GM12892 (cell line): ENCODE measurements around the gene ATP9A.
"Not testable (repeated sequence)": the region's sequence is repeated elsewhere in the genome, so short reads cannot be mapped to it uniquely, and the experiment has no call there.

Experiments
- DNase-seq: peaks from one replicate; pipeline ENCODE4 v3.0.0; 2011; ENCODE audit not compliant: insufficient read length
- FAIRE-seq: peaks from 2 replicates; lab custom pipeline; 2011; peaks lifted over from hg19 to GRCh38; lab: Jason Lieb, UNC
- POLR2A ChIP-seq: IDR thresholded peaks from 2 replicates; pipeline ENCODE4 v1.6.1; 2011; ENCODE audit warnings: low read depth, low read length, control low read depth
- POLR2AphosphoS5 ChIP-seq: IDR thresholded peaks from 2 replicates; pipeline ENCODE4 v1.6.1; 2011; ENCODE audit warnings: low read depth, low read length, control low read depth
- TAF1 ChIP-seq: IDR thresholded peaks from 2 replicates; pipeline ENCODE4 v1.6.1; 2011; ENCODE audit warnings: low read depth, mild to moderate bottlenecking, control low read depth, low read length, borderline replicate concordance

ATP9A gene

GRCh38 chr20:51687630-51688029 lies 80.6 kb downstream of the ATP9A start:
- TF ChIP-seq TAF1 (no peak), POLR2A (no peak), POLR2AphosphoS5 (no peak)
- DNase-seq (no peak), FAIRE-seq (no peak)

- no peak for DNase-seq
- TF ChIP-seq TAF1 (no peak), POLR2A (no peak), POLR2AphosphoS5 (no peak)
- no peak for FAIRE-seq
Observed at GRCh38 chr20:51687108-51687507, 81.1 kb downstream of the ATP9A start.

DNA sequence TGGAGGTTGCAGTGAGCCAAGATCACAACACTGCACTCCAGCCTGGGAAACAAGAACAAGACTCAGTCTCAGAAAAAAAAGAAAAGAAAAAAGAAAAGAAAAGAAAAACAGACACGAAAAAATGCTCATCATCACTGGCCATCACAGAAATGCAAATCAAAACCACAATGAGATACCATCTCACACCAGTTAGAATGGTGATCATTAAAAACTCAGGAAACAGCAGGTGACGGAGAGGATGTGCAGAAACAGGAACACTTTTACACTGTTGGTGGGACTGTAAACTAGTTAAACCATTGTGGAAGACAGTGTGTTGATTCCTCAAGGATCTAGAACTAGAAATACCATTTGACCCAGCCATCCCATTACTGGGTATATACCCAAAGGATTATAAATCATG lies 82.7 kb downstream of the ATP9A start:
- not testable (repeated sequence) for DNase-seq, FAIRE-seq

- DNase-seq (no peak), FAIRE-seq (no peak)
- no peak for TF ChIP-seq TAF1
- no peak for TF ChIP-seq POLR2A
- no peak for TF ChIP-seq POLR2AphosphoS5
Observed at GRCh38 chr20:51680067-51680749, 88.0 kb downstream of the ATP9A start.

- TF ChIP-seq TAF1 (no peak), POLR2AphosphoS5 (no peak), POLR2A (no peak)
Observed at GRCh38 chr20:51679254-51679921, 88.8 kb downstream of the ATP9A start.

DNA sequence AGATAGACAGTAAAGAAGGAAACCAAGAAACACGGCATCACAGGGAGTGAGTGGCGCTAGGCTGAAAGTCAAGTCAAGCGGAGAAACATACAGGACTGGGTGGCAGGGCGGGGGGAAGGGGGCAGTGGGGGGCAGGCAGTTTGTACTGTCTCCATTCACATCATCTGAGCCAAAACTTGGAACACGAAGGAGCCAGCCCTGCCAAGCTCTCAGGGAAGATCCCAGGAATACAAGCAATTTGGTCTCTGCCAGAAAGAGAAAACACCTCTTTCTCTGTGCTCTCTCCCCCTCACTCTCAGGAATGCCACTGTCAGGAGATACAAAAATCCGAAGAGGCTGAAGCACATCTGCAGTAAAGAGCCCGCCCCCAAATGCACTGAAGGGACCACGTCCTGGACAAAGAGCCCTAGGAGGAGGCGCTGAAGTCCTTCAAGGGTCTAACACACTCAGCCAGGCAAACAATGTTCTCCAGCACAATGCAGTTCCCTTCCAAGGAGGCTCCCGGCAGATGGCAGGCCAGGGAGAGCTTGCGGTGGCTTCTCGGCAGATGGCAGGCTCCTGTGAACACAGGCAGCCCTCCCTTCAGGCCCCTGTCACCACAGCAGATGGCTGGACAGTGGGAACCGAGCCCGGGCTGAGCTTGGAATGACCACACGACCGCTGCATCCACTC lies 90.0 kb downstream of the ATP9A start:
- no peak for TF ChIP-seq TAF1
- TF ChIP-seq POLR2AphosphoS5, result no peak
- TF ChIP-seq POLR2A, result no peak
- DNase-seq (no peak), FAIRE-seq (no peak)

More at GRCh38 chr20:51679254-51679921, 88.8 kb downstream of the ATP9A start:
- no peak for DNase-seq
- no peak for FAIRE-seq

DNA sequence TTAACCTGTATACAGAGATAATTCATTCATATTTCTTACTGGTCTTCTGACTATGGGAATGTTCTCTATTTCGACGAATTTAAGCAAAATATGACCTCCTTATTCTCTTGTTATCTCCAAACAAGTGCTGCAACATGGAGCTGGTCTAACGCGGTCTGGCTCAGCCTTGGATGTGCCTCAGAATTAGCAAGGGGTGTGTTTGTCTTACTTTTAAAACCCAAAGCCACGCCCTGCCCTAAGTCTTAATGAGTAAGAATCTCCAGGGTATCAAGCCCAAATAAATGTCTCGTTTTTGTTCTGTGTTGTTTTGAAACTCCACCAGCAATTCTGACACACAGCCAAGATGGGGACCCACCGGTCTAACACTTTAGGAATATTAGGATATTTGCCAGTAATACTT lies 99.2 kb downstream of the ATP9A start:
- no peak for FAIRE-seq
- DNase-seq, result no peak
- TF ChIP-seq TAF1, result no peak
- TF ChIP-seq POLR2AphosphoS5, result no peak
- no peak for TF ChIP-seq POLR2A

- DNase-seq (no peak), FAIRE-seq (no peak)
- TF ChIP-seq POLR2A, result no peak
- no peak for TF ChIP-seq POLR2AphosphoS5
Observed at GRCh38 chr20:51668515-51668914, 99.7 kb downstream of the ATP9A start.

DNA sequence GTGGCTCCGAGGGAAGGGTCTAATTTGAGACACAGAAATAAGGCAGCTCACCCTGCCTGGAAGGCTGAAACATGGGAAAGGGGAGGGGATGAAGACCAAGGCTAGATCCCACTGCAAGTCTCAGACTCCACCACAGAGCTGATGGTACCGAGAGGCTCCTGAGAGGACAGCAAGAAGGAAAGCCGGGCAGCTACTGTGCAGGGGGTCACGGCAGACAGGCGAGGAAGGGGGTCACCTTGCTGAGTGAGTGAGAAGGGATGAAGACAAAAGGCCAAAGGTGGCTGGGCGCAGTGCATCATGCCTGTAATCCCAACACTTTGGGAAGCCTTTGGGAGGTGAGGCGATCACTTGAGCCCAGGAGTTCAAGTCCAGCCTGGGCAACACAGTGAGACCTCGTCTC lies 100.7 kb downstream of the ATP9A start:
- FAIRE-seq (no peak), DNase-seq (no peak)
- TF ChIP-seq POLR2A (no peak), POLR2AphosphoS5 (no peak), TAF1 (no peak)

DNA sequence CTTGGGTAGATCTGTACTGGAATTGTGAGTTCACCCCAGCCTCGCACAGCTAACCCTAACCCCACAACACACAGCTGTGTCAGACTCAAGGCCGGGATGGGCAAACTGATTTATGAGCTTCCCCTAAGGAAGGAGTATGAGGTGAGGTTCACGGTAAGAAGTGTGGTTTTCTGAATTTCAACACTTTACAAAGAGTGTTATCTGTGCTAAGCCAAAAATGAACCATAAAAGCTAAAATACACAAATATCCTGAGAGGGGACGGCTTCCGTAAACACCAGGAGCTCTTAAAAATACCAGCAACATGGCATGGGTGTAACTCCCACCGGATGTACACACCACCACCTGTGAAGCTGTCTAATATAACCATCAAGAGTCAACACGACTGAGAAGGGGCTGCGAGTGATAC lies 101.2 kb downstream of the ATP9A start:
- no peak for FAIRE-seq
- no peak for DNase-seq
- TF ChIP-seq POLR2AphosphoS5, result no peak
- TF ChIP-seq TAF1, result no peak

- TF ChIP-seq POLR2A (no peak), POLR2AphosphoS5 (no peak), TAF1 (no peak)
- DNase-seq, result no peak
- FAIRE-seq, result no peak
Observed at GRCh38 chr20:51666126-51666525, 102.1 kb downstream of the ATP9A start.

- FAIRE-seq (no peak), DNase-seq (no peak)
- no peak for TF ChIP-seq POLR2AphosphoS5
- TF ChIP-seq TAF1, result no peak
- TF ChIP-seq POLR2A, result no peak
Observed at GRCh38 chr20:51665543-51666118, 102.6 kb downstream of the ATP9A start.
